Stomach (tissue), 4 donors: ENCODE data around the gene TAS2R50.

Source experiments
- EP300 ChIP-seq: sonication (generic); formaldehyde crosslinking; IDR thresholded peaks from one replicate; pipeline ENCODE4 v1.6.1; 2017; ENCODE audit warnings: antibody characterized with exemption
- POLR2A ChIP-seq, 4 donors: fragments of 450-650 bp; IDR thresholded peaks; one replicate each; pipeline ENCODE4 v1.6.1; 2016; ENCODE audit warnings: antibody characterized with exemption in 4 of 4, control low read depth in 2 of 4, mild to moderate bottlenecking in 1 of 4, moderate library complexity in 1 of 4
- POLR2AphosphoS5 ChIP-seq, 3 donors: sonication (generic); formaldehyde crosslinking; IDR thresholded peaks; one replicate each; pipeline ENCODE4 v1.6.1; 2016; ENCODE audit warnings: antibody characterized with exemption in 3 of 3
- TF ChIP-seq, protein P1 (sequence below), 7 experiments: fragments of 450-650 bp in 4 of 7; fragments of 200-600 bp in 3 of 7; sonication (generic) in 3 of 7; IDR thresholded peaks; one replicate each; pipeline ENCODE4 v1.5.1; 2016 to 2019; ENCODE audit warnings: antibody characterized with exemption in 7 of 7, control low read depth in 2 of 7, mild to moderate bottlenecking in 1 of 7

DNA sequence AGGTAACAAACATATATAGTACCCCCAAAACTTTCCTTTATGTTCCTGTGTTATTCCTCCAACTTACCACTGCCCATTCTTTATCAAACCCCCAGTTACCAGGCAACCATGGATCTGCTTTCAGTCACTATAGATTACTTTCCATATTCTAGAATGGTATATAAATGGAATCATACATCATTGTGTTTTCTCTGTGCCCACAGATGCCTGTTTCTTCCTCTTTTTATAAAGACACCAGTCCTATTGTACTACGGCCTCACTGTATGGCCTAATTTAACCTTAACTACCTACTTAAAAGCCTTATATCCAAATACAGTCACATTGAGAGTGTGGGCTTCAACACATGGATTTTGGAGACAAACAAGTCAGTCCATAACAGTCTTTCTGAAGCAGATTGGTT is 50.2 kb downstream of the TAS2R50 start:
- TF ChIP-seq, protein P1, sequence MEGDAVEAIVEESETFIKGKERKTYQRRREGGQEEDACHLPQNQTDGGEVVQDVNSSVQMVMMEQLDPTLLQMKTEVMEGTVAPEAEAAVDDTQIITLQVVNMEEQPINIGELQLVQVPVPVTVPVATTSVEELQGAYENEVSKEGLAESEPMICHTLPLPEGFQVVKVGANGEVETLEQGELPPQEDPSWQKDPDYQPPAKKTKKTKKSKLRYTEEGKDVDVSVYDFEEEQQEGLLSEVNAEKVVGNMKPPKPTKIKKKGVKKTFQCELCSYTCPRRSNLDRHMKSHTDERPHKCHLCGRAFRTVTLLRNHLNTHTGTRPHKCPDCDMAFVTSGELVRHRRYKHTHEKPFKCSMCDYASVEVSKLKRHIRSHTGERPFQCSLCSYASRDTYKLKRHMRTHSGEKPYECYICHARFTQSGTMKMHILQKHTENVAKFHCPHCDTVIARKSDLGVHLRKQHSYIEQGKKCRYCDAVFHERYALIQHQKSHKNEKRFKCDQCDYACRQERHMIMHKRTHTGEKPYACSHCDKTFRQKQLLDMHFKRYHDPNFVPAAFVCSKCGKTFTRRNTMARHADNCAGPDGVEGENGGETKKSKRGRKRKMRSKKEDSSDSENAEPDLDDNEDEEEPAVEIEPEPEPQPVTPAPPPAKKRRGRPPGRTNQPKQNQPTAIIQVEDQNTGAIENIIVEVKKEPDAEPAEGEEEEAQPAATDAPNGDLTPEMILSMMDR (IDR thresholded peaks at IDR 0.05), result no peak
- TF ChIP-seq EP300 (no peak), POLR2AphosphoS5 (IDR thresholded peaks at IDR 0.05) (no peak), POLR2A (IDR thresholded peaks at IDR 0.05) (no peak)
